Fibroblast of mammary gland (primary cell): Measurements from ENCODE around the gene RALBP1.

Experiments used
- DNase-seq: peaks from one replicate; pipeline ENCODE4 v3.0.0-alpha.2; 2010; ENCODE audit warnings: low read depth
- H3K4me3 ChIP-seq: 2 replicates; pipeline ENCODE4 v1.5.1; 2011; ENCODE audit warnings: low read depth, mild to moderate bottlenecking, low read length, moderate library complexity; ENCODE audit not compliant: control insufficient read depth
- TF ChIP-seq, protein P1 (sequence below): conservative IDR thresholded peaks from 2 replicates; pipeline ENCODE4 v1.5.1; 2011; ENCODE audit warnings: low read depth, low read length, inconsistent platforms; ENCODE audit not compliant: control insufficient read depth, insufficient read depth

Gene RALBP1

DNA sequence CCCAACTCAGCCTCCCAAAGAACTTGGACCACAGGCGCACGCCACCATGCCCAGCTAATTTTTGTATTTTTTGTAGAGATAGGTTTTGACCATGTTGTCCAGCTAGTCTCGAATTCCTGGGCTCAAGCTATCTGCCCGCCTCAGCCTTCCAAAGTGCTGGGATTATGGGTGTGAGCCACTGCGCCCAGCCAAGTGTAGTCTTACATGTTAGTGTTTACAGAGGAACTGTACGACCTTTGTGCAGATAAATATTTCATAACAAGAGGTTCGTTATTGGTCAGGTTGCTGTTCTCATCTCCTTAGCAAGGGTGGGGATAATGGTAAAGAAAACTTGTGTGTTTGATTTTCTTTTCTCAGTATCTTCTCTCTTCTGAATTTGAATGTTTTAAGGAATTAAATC, 46.5 kb downstream of the RALBP1 start:
- H3K4me3 ChIP-seq = no peak overlapping the region
- TF ChIP-seq, protein P1, sequence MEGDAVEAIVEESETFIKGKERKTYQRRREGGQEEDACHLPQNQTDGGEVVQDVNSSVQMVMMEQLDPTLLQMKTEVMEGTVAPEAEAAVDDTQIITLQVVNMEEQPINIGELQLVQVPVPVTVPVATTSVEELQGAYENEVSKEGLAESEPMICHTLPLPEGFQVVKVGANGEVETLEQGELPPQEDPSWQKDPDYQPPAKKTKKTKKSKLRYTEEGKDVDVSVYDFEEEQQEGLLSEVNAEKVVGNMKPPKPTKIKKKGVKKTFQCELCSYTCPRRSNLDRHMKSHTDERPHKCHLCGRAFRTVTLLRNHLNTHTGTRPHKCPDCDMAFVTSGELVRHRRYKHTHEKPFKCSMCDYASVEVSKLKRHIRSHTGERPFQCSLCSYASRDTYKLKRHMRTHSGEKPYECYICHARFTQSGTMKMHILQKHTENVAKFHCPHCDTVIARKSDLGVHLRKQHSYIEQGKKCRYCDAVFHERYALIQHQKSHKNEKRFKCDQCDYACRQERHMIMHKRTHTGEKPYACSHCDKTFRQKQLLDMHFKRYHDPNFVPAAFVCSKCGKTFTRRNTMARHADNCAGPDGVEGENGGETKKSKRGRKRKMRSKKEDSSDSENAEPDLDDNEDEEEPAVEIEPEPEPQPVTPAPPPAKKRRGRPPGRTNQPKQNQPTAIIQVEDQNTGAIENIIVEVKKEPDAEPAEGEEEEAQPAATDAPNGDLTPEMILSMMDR = no peak
- DNase-seq = no peak

DNA sequence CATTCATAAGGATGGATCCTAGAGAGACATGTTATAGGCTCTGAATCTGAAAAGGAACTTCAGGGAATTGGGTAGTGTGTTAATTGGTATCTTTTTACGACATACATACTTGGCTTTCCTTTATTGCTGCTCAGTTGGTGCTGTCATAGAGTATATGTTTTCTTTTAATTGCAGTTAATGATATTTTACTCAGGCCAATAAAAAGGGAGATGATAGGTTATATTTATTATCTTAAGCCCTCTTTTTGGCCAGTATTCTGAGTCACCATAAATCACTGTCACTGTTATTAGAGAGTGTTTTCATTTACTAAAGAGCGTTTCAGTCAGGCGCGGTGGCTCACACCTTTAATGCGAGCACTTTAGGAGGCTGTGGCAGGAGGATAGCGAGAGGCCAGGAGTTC, 47.6 kb downstream of the RALBP1 start:
- DNase-seq = no peak
- TF ChIP-seq, protein P1 = no peak
- H3K4me3 ChIP-seq = no peak overlapping the region

DNA sequence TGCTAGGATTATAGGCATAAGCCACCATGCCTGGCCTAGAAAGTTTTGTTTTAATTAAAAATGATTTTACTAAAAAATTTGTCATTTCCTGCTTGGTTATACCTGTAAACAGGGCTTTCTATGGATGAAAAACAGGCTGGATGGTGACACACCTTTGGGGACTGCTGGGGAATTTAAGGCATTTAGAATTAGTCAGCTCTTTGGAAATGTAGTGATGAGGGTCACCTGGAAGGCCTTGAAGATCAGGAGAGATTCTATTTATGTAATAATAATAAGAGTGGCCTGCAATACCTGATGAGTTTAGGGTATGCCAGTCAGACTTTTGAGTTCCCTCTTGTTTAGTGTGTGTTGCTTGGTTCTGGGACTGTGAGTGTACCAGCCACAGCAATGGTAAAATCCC, 51.1 kb downstream of the RALBP1 start:
- no peak for DNase-seq
- H3K4me3 ChIP-seq = no peak overlapping the region
- TF ChIP-seq, protein P1 = no peak

DNA sequence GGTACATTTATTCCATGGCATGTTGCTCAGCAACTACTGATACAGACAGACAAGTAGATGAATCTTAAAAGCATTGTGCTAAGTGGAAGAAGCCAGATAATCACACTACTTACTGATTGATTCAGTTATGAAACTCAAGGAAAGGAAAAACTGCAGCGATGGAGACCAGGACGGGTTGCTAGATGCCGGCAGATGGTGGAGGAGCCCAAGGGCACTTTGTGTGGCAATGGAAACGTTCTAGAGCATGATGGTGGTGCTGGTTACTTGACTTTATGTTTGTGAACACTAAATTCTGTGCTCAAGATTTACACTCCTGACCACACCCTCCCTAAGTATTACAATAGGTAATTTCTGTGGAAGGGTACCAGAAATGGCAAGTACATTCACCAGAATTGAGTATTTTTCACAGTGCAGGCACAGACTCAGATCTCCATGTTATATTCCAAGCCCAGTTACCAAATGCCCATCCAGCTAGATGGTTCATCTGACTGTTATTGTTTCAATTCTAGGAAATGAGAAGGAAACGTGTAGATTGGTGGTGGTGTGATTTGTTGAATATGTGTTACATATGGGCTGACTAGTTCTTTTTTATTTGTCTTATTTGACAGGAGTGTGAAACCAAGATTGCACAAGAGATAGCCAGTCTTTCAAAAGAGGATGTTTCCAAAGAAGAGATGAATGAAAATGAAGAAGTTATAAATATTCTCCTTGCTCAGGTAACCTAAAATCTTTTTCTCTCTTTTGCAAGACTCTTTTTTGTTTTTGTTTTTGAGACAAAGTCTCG, 55.1 kb downstream of the RALBP1 start:
- DNase-seq = no peak
- TF ChIP-seq, protein P1 = no peak
- no peak overlapping the region for H3K4me3 ChIP-seq

DNA sequence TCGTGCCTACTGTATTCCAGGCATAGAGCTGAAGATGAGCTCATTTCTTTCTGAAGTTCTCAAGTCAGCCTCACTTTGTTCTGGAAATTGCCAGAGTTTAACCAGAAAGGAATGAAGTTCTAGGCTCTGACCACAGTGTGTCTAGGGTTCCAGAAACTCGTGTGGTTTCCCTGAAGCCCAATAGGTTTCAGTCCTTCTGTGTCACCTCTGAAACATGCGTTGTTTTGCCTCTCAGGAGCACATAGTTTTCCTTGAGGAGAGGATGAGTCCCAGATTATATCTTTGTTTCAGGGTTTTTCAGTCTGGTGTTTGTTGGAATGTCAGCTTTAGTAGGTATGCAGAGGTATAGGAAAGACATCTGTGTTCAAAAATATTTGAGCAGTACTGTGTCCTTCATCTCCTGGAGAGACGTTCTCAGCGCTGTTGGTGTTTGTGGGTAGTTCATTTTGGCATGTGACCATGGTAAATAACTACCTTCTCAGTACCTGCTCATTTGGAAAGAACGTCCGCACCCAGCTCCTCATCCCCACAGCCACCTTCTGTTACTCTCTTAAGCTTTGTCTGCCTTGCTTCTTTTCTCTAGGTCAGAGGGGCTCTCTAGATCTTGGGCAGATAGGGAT, 56.6 kb downstream of the RALBP1 start:
- TF ChIP-seq, protein P1 = no peak
- no peak overlapping the region for H3K4me3 ChIP-seq
- peak; percentile 42 for DNase-seq

DNA sequence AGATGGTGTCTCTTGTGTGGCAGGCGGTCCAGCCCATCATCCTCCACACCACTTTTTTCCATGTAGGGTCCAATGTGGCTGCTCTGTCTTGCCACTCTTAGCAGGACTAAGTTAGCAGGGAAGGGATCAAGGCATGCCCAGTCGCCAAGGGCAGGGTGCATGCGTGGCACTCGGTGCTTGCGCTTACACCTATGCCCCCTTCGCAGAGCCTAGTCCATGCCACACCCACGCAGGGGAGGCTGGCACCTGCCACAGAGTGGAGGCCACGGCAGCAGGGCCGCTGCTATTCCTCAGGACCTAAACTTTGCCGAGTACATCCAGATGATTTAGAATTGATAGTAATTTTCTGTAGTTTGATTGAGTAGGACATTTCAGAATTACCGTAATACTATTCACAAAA, 59.5 kb downstream of the RALBP1 start:
- H3K4me3 ChIP-seq = no peak overlapping the region
- no peak for DNase-seq
- TF ChIP-seq, protein P1 = no peak

DNA sequence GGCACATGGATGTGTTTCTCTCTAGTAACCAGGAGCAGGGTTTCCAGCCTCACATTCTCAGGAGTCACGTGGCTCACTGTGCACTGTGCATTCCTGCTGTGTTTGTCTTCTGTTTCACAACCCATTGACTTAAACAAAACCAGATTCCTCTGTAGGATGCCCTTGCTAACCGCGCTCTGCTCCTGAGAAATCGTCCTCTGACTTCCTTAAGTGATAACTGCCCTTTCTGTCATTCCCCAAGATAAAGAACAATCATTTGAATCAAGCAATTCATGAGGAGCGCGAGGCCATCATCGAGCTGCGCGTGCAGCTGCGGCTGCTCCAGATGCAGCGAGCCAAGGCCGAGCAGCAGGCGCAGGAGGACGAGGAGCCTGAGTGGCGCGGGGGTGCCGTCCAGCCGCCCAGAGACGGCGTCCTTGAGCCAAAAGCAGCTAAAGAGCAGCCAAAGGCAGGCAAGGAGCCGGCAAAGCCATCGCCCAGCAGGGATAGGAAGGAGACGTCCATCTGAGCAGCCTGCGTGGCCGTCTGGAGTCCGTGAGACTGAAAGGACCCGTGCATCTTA, 60.2 kb downstream of the RALBP1 start:
- DNase-seq = peak; percentile 98
- TF ChIP-seq, protein P1 = no peak
- peak overlapping the region; percentile 33 for H3K4me3 ChIP-seq
